ENCODE data around the gene ANGPTL5. TPM values are rescaled to one million over a fixed set of nuclear protein-coding genes. Genes with fewer than 3 reads are reported as not detected.

ANGPTL5 gene
- polyA plus RNA-seq, 2 donors, result 0.02 to 0.04 TPM

GRCh38 chr11:101929294-101929915, 13.1 kb upstream of the ANGPTL5 start:
- no peak overlapping the region for H3K27ac ChIP-seq (ENCODE audit: low read depth in 2 of 2, low read length in 1 of 2)
- no peaks in the 10 kb centered on the region for H3K36me3 ChIP-seq (ENCODE audit: control insufficient read depth in 2 of 2, insufficient read depth in 2 of 2, low read length in 1 of 2)
- 82 to 83% methylated on average over 5 of the region's 5 CpGs for WGBS, 2 donors
- no peaks in the 10 kb centered on the region for H3K27me3 ChIP-seq (ENCODE audit: control insufficient read depth in 1 of 2, insufficient read depth in 2 of 2, low read length in 2 of 2)
- no peaks in the 10 kb centered on the region for H3K9me3 ChIP-seq (ENCODE audit: control insufficient read depth in 2 of 2, insufficient read depth in 1 of 2, low read depth in 1 of 2, low read length in 1 of 2)
- H3K4me1 ChIP-seq (ENCODE audit: control insufficient read depth in 2 of 2, insufficient read depth in 2 of 2, low read length in 1 of 2), result no peaks in the 10 kb centered on the region
- H3K4me3 ChIP-seq (ENCODE audit: low read depth in 1 of 2, low read length in 2 of 2), result no peak overlapping the region

- no peak overlapping the region for H3K27ac ChIP-seq (ENCODE audit: low read depth in 2 of 2, low read length in 1 of 2)
- H3K36me3 ChIP-seq (ENCODE audit: control insufficient read depth in 2 of 2, insufficient read depth in 2 of 2, low read length in 1 of 2), result no peaks in the 10 kb centered on the region
- no peaks in the 10 kb centered on the region for H3K27me3 ChIP-seq (ENCODE audit: control insufficient read depth in 1 of 2, insufficient read depth in 2 of 2, low read length in 2 of 2)
- no peaks in the 10 kb centered on the region for H3K9me3 ChIP-seq (ENCODE audit: control insufficient read depth in 2 of 2, insufficient read depth in 1 of 2, low read depth in 1 of 2, low read length in 1 of 2)
- 75 to 92% methylated on average over 2 of the region's 2 CpGs for WGBS, 2 donors
- no peak overlapping the region for H3K4me3 ChIP-seq (ENCODE audit: low read depth in 1 of 2, low read length in 2 of 2)
- H3K4me1 ChIP-seq (ENCODE audit: control insufficient read depth in 2 of 2, insufficient read depth in 2 of 2, low read length in 1 of 2), result no peaks in the 10 kb centered on the region
Observed at GRCh38 chr11:101923554-101923953, 7.2 kb upstream of the ANGPTL5 start.

- Histone ChIP-seq H3K4me1 (ENCODE audit: control insufficient read depth in 2 of 2, insufficient read depth in 2 of 2, low read length in 1 of 2) (no peaks in the 10 kb centered on the region), H3K27ac (ENCODE audit: low read depth in 2 of 2, low read length in 1 of 2) (no peak overlapping the region), H3K27me3 (ENCODE audit: control insufficient read depth in 1 of 2, insufficient read depth in 2 of 2, low read length in 2 of 2) (no peaks in the 10 kb centered on the region), H3K36me3 (ENCODE audit: control insufficient read depth in 2 of 2, insufficient read depth in 2 of 2, low read length in 1 of 2) (no peaks in the 10 kb centered on the region), H3K4me3 (ENCODE audit: low read depth in 1 of 2, low read length in 2 of 2) (no peak overlapping the region), H3K9me3 (ENCODE audit: control insufficient read depth in 2 of 2, insufficient read depth in 1 of 2, low read depth in 1 of 2, low read length in 1 of 2) (no peaks in the 10 kb centered on the region)
- 88 to 96% methylated on average over 1 of the region's 1 CpG for WGBS, 2 donors
Observed at GRCh38 chr11:101920992-101921391, 4.7 kb upstream of the ANGPTL5 start.

GRCh38 chr11:101917226-101917625, 904 bp upstream of the ANGPTL5 start:
- Histone ChIP-seq H3K4me1 (ENCODE audit: control insufficient read depth in 2 of 2, insufficient read depth in 2 of 2, low read length in 1 of 2) (no peaks in the 10 kb centered on the region), H3K27ac (ENCODE audit: low read depth in 2 of 2, low read length in 1 of 2) (no peak overlapping the region), H3K4me3 (ENCODE audit: low read depth in 1 of 2, low read length in 2 of 2) (no peak overlapping the region), H3K27me3 (ENCODE audit: control insufficient read depth in 1 of 2, insufficient read depth in 2 of 2, low read length in 2 of 2) (no peaks in the 10 kb centered on the region), H3K9me3 (ENCODE audit: control insufficient read depth in 2 of 2, insufficient read depth in 1 of 2, low read depth in 1 of 2, low read length in 1 of 2) (no peaks in the 10 kb centered on the region), H3K36me3 (ENCODE audit: control insufficient read depth in 2 of 2, insufficient read depth in 2 of 2, low read length in 1 of 2) (no peaks in the 10 kb centered on the region)

GRCh38 chr11:101915791-101916291, 481 bp downstream of the ANGPTL5 start:
- no peaks in the 10 kb centered on the region for H3K27me3 ChIP-seq (ENCODE audit: control insufficient read depth in 1 of 2, insufficient read depth in 2 of 2, low read length in 2 of 2)
- no peaks in the 10 kb centered on the region for H3K36me3 ChIP-seq (ENCODE audit: control insufficient read depth in 2 of 2, insufficient read depth in 2 of 2, low read length in 1 of 2)
- H3K27ac ChIP-seq (ENCODE audit: low read depth in 2 of 2, low read length in 1 of 2), result peak overlapping the region in 1 of 2 donors; percentile 47
- H3K9me3 ChIP-seq (ENCODE audit: control insufficient read depth in 2 of 2, insufficient read depth in 1 of 2, low read depth in 1 of 2, low read length in 1 of 2), result no peaks in the 10 kb centered on the region
- peak overlapping the region in 1 of 2 donors; percentile 8 for H3K4me3 ChIP-seq (ENCODE audit: low read depth in 1 of 2, low read length in 2 of 2)
- 13 to 28% methylated on average over 4 of the region's 4 CpGs for WGBS, 2 donors
- H3K4me1 ChIP-seq (ENCODE audit: control insufficient read depth in 2 of 2, insufficient read depth in 2 of 2, low read length in 1 of 2), result no peaks in the 10 kb centered on the region

- Histone ChIP-seq H3K4me3 (ENCODE audit: low read depth in 1 of 2, low read length in 2 of 2) (peak within 1 kb of the TSS; percentile 68 to 85), H3K36me3 (ENCODE audit: control insufficient read depth in 2 of 2, insufficient read depth in 2 of 2, low read length in 1 of 2) (no peaks in the 10 kb centered on the region), H3K27me3 (ENCODE audit: control insufficient read depth in 1 of 2, insufficient read depth in 2 of 2, low read length in 2 of 2) (no peaks in the 10 kb centered on the region), H3K27ac (ENCODE audit: low read depth in 2 of 2, low read length in 1 of 2) (peak within 1 kb of the TSS; percentile 87 to 94), H3K4me1 (ENCODE audit: control insufficient read depth in 2 of 2, insufficient read depth in 2 of 2, low read length in 1 of 2) (no peaks in the 10 kb centered on the region), H3K9me3 (ENCODE audit: control insufficient read depth in 2 of 2, insufficient read depth in 1 of 2, low read depth in 1 of 2, low read length in 1 of 2) (no peaks in the 10 kb centered on the region)
- 0 to 1% methylated on average over 54 to 56 of the region's 56 CpGs for WGBS, 2 donors
Observed at GRCh38 chr11:101914738-101915426, 1.4 kb downstream of the ANGPTL5 start, which contains the start of gene CEP126. Gene CEP126 (plus strand): TSS chr11:101915010. CDS start chr11:101915285, 275 bp downstream.

- H3K4me3 ChIP-seq (ENCODE audit: low read depth in 1 of 2, low read length in 2 of 2), result peak overlapping the region; percentile 68 to 85
- no peaks in the 10 kb centered on the region for H3K36me3 ChIP-seq (ENCODE audit: control insufficient read depth in 2 of 2, insufficient read depth in 2 of 2, low read length in 1 of 2)
- H3K9me3 ChIP-seq (ENCODE audit: control insufficient read depth in 2 of 2, insufficient read depth in 1 of 2, low read depth in 1 of 2, low read length in 1 of 2), result no peaks in the 10 kb centered on the region
- 9 to 10% methylated on average over 6 of the region's 6 CpGs for WGBS, 2 donors
- no peaks in the 10 kb centered on the region for H3K4me1 ChIP-seq (ENCODE audit: control insufficient read depth in 2 of 2, insufficient read depth in 2 of 2, low read length in 1 of 2)
- H3K27me3 ChIP-seq (ENCODE audit: control insufficient read depth in 1 of 2, insufficient read depth in 2 of 2, low read length in 2 of 2), result no peaks in the 10 kb centered on the region
- peak overlapping the region; percentile 53 to 87 for H3K27ac ChIP-seq (ENCODE audit: low read depth in 2 of 2, low read length in 1 of 2)
Observed at GRCh38 chr11:101914341-101914737, 2.0 kb downstream of the ANGPTL5 start.

- no peaks in the 10 kb centered on the region for H3K36me3 ChIP-seq (ENCODE audit: control insufficient read depth in 2 of 2, insufficient read depth in 2 of 2, low read length in 1 of 2)
- H3K4me3 ChIP-seq (ENCODE audit: low read depth in 1 of 2, low read length in 2 of 2), result no peak overlapping the region
- H3K27me3 ChIP-seq (ENCODE audit: control insufficient read depth in 1 of 2, insufficient read depth in 2 of 2, low read length in 2 of 2), result no peaks in the 10 kb centered on the region
- peak overlapping the region in 1 of 2 donors; percentile 41 for H3K27ac ChIP-seq (ENCODE audit: low read depth in 2 of 2, low read length in 1 of 2)
- H3K4me1 ChIP-seq (ENCODE audit: control insufficient read depth in 2 of 2, insufficient read depth in 2 of 2, low read length in 1 of 2), result no peaks in the 10 kb centered on the region
- WGBS, 2 donors, result 78 to 82% methylated on average over 5 of the region's 5 CpGs
- no peaks in the 10 kb centered on the region for H3K9me3 ChIP-seq (ENCODE audit: control insufficient read depth in 2 of 2, insufficient read depth in 1 of 2, low read depth in 1 of 2, low read length in 1 of 2)
Observed at GRCh38 chr11:101913656-101914055, 2.7 kb downstream of the ANGPTL5 start.

- Histone ChIP-seq H3K36me3 (ENCODE audit: control insufficient read depth in 2 of 2, insufficient read depth in 2 of 2, low read length in 1 of 2) (no peaks in the 10 kb centered on the region), H3K4me3 (ENCODE audit: low read depth in 1 of 2, low read length in 2 of 2) (no peak overlapping the region), H3K27me3 (ENCODE audit: control insufficient read depth in 1 of 2, insufficient read depth in 2 of 2, low read length in 2 of 2) (no peaks in the 10 kb centered on the region), H3K27ac (ENCODE audit: low read depth in 2 of 2, low read length in 1 of 2) (no peak overlapping the region), H3K9me3 (ENCODE audit: control insufficient read depth in 2 of 2, insufficient read depth in 1 of 2, low read depth in 1 of 2, low read length in 1 of 2) (no peaks in the 10 kb centered on the region), H3K4me1 (ENCODE audit: control insufficient read depth in 2 of 2, insufficient read depth in 2 of 2, low read length in 1 of 2) (no peaks in the 10 kb centered on the region)
- WGBS, 2 donors, result 52 to 63% methylated on average over 3 of the region's 3 CpGs
Observed at GRCh38 chr11:101912823-101913284, 3.5 kb downstream of the ANGPTL5 start.
